NCI-H2196 (cell line): Measurements from ENCODE around the gene GNS.

Experiments used
- DNase-seq: peaks from one replicate; lab custom pipeline; 2025; ENCODE audit not compliant: unreplicated experiment; lab: John Stamatoyannopoulos, UW

The GNS gene

DNA sequence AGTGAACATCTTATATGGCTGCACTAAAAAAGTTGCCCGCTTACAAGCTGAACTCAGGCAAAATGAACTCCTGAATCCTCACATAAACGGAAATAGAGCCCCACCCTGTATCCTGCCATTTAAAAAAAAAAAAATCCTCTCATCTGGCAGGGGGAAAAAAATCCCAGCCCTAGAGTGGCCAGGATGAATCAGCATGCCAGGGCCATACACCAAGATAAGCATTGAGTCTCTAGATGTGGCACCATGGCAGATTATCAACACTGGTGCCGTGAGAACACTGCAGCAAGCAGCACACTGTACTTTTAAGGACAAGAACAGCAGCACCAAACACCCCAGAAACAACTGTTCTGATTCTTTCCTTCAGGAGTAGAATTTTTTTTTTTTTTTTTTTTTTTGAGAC, 83.4 kb downstream of the GNS start:
- no peak for DNase-seq

DNA sequence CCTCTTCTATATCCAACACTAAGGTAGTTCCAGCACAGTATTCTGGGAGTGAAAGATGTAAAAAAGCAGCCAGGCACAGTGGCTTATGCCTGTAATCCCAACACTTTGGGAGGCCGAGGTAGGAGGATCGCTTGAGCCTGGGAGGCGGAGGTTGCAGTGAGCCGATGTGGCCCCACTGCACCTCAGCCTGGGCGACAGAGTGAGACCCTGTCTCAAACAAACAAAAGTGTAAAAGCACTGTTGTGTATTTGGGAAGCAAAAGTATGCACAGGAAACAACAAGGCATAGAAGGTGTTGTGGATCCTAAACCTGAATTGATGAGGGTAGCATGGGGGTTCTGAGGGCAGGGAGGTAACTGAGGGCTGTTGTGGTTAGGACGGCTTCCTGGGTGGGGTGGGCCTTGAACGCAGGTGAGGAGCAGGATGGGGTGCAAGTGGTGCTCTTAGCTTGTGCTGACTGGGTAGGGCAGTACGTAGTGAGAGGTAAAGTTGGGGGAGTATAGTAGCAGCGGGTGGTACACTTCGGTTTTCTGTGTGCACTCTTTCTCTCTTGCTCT, 84.8 kb downstream of the GNS start:
- DNase-seq, result no peak

DNA sequence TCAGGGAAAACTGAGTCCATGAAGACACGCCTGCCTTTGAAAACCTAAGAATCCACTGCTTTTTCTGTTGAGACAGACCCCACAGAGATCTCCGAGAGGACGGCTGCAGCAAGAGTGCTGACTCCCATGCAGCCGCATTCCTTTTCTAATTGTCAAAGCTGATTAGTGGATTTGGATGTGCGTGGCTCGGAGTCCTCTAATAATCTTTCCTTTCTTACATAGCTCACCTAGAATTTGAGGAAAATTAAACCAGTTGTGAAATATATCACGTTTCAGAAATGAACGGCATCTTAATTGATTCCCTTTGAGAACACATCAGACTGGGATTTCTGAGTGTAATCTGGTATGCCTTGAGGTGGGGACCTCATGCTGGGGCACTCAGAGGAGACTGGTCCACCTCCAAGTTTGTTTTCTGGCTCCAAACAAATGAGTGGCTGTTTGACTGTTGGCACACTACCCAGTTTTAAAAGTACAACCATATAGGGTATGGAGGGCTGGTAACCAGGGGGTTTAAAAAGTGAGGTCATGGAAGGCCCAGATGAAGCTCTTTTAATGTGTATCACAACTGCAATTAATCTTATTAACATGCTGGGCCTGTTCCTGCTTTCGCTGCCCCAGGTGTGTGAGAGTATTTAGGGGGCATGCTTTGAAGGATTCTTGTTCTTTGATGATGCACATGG, 85.6 kb downstream of the GNS start:
- DNase-seq, result peak; percentile 82

DNA sequence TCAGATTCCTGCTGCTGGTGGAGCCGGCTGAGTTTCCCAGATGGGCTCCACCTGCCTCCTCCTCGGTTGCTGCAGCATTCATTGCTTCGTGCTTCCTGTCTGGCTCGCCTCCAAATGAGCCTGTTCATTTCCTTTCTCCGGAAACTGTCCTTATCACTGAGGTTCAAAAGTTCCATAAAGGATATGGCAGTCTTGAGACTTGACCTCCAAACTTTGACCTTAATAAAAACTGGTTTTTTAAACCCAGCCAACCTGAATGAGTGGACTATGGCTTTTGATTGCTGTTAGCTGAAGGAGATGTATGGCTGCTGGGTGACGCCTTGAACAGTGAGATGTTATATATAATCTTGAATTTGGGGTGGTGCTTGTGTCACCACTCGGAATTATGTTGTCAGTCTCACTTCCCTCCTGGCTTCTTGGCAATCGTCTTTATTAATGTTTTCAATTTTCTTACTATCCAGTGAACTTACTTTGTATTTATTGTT, 86.2 kb downstream of the GNS start:
- DNase-seq, result peak; percentile 87

DNA sequence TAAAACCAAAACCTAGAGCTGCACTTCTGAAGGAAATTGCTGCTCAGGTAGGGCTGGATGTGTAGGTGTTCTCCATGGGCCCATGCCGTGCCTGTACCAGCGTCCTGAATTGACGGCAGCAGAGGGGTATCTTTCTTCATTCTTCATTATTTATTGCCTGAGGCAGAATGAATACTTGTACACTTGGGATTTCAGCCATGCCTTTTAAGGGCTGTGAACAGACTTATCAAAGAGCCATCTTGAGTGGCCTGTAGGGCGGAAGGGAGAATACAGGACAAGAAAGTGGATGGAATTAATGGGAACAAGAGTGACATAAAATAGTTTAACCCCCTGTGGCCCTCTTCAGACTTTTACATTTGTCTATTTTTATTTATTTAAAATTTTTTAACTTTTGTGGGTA, 87.5 kb downstream of the GNS start:
- no peak for DNase-seq

DNA sequence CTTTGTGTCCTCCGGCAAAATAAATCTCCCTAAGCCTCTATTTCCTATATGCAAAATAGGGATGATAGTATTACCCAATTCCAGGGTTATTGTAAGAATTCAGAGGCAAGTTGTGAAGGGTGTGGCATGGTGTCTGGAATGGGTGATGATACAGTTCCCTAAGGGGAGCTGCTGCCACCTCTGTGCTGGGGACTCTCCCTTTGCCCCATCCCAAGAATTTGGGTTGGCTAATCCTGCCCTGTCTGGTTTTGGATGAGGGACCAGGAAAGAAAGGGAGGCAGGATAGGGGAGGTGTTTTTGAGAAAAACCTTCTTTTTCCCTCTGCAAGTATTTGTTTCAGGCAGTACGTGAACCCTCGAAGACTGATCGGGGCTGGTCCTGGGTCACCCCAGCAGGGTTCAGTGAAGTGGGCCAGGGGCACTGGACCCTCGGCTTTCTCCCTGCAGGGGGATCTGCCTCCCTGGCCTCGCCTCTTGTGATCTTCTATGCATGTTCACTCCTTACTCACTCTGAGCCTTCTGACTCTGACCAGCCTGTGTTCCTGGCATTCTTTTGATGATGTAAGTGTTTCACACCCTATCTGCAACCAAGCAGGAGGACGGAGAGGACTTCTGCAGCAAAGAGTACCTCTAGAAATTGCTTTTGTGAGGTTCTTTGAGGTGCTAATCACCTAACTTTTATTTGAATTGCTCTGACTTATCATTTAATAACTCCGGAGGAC, 88.1 kb downstream of the GNS start:
- no peak for DNase-seq

DNA sequence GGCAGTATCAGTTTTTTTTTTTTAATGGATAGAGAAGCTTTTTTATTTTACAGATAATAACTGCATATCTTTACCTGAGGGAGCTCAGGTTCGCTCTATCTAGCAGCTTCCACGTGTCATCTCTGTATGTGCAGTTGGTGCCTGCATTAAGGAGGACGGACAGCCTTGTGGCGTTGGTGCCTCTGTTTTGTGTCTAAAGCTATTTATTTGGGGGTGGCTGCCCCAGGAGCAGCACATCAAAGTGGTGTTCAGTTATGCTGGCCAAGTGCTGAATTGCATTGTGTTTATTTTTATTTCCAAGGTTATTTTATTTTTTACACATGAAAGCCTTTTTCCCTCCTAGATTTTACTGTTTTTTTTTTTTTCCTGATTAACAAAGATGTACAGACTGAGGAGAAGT, 89.2 kb downstream of the GNS start:
- DNase-seq, result no peak

DNA sequence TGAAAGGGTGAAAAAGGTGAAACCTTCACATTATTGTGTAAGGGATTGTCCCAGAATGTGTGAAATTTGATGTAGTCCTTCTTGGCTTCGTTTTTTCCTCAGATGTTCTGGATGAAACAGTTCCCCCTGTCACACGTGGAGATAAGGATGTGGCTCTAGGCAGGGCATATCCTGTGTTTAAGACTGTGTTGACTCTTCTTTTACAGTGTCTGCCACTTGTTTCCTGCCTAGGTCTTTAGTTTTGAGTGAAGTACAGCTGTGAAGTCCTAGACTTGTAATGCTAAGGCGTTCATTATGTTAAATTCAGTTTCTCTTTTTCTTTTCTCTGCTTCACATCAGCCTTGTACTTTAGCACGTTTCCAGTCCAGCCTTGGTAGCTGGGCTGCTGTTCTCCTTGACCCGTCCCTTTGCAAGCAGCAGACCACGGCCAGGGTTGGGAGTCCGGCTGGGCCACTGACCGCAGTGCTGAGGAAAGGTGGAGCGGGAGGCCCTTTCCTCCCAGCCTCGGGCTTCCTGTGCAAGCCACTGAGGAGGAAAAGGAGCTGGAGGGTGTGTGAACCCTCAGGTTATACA, 89.8 kb downstream of the GNS start:
- DNase-seq, result no peak

DNA sequence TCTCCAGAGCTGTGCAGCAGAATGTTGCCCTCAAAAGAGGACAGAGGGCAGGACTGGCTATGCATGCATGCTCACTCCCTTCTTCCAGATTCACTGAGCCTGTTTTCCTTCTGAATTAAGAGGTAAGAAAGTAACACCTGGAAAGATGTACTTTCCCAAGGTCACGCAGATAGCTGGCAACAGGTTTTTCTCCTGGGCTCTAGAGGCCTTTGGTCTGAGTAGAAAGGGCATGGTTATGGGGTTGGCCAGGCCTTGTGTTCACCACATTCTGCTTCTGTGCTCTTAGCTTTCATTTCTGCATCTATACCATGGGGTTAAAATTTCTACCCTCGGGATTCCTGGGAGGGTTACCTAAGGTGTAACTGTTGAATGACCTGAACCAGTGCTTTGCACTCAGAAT, 91.4 kb downstream of the GNS start:
- DNase-seq, result no peak

DNA sequence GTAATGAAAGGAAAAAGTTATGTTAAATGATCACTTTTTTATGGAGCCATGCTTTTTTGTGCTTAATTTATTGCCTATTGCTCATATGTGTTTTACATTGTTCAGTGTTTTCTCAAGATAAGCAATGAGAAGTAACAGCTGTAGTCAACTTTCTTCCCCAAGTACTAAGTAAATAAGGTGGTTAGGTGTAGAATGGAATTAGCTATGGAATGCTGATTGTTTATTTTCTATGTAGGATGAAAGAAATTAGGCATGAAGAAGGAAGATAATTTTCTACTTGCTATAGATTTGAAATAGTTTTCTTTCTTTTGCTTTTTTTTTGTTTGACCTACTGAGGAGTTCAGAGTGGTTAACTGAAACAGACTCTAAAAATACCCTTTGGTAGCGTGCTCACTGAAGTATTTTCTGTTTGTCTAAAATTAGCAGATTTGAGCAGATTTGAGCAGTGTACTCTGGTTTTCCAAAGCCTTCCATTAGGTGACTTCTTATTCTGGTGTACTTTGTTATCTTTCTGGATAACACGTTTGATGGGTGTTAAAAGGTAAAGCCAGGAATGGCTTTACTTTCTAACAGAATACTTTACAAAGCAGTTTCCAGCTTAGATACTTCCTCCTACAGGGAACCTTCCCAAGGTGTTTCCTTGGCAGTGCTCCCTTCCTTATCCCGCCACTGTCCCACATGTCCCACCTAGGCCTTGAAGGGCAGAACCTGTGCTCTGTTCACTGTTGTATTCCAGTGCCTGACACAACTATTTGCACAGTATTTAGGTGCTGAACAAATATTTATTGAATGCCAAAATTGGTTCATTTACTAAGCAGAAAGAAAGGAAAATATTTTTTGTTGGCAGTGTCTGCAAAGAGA, 92.9 kb downstream of the GNS start:
- DNase-seq, result no peak

DNA sequence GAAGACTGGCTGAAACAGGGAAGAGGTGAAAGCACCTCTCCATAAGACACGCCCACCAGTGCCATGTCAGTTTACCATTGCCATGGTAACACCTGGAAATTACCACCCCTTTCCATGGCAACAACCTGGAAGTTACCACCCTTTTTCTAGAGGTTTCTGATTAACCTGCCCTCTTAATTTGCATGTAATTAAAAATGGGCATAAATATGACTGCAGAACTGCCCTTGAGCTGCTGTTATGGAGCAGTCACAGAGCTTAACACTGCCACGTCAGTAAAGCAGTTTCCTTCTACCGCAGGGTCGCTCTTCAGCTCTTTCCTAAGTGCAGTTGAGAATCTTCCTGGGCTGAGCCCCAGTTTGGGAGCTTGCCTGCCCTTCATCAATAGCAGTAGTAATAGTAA, 93.7 kb downstream of the GNS start:
- DNase-seq, result no peak
